Gastroesophageal sphincter (tissue), 3 donors: ENCODE measurements around the gene GFPT2.

Source experiments
- CTCF ChIP-seq, 4 experiments: fragments of 200-600 bp in 2 of 4; fragments of 450-650 bp in 2 of 4; sonication (generic) in 1 of 4; IDR thresholded peaks; one replicate each; pipeline ENCODE4 v1.5.1; 2017 to 2019; ENCODE audit warnings: antibody characterized with exemption in 4 of 4, mild to moderate bottlenecking in 2 of 4, moderate library complexity in 2 of 4
- POLR2A ChIP-seq, 2 donors: fragments of 450-650 bp; IDR thresholded peaks; one replicate each; pipeline ENCODE4 v1.6.1; 2017; ENCODE audit warnings: antibody characterized with exemption in 2 of 2, mild to moderate bottlenecking in 2 of 2, moderate library complexity in 1 of 2

GRCh38 chr5:180338001-180338707 is 15.0 kb downstream of the GFPT2 start:
- TF ChIP-seq CTCF (IDR thresholded peaks at IDR 0.05): no peak
- no peak for TF ChIP-seq POLR2A (IDR thresholded peaks at IDR 0.05)
